Measurements from ENCODE around the gene MRNIP.

MRNIP gene

DNA sequence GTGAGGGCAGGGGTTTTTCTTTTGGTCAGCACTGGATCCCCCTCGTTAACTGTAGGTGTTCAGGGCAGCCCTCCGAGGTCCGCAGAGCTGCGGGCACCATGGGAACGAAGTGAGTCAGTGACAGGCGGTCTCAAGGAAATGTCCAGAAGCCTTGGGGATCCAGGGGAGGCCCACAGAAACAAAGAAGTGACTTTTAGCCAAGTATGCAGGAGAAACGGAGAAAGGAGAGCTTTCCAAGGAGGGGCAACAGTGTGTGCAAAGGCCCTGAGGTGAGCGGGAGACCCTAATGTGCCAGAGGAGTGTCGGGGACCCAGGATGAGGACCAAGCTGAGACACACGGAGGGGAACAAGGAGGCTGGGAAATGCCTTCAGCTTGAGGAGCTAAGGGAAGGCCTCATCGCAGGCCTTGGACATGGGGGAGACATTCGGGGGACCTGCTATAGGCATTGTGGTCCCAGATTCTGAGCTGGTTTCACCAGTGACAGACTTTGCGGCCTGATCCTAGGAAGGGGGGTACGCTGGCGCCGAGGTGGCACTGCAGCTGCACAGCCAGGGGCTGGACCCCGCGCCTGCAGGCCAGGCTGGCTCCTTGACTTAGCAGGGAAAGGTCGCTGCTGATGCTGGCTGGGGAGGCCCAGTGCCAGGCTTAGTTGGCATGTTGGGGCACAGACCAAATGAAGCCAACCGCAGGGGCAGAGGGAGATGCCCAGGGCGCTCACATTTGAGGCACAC is 61.6 kb downstream of the MRNIP start:
- TF ChIP-seq CSDC2 (CRISPR knock-in tag; IDR thresholded peaks at IDR 0.05) (no peak), ZFP30 (CRISPR knock-in tag; IDR thresholded peaks at IDR 0.05) (no peak), TOX (CRISPR knock-in tag; IDR thresholded peaks at IDR 0.05; ENCODE audit: borderline replicate concordance) (no peak), ZC3H10 (CRISPR knock-in tag; IDR thresholded peaks at IDR 0.05) (no peak), ZFP3 (CRISPR knock-in tag; IDR thresholded peaks at IDR 0.05) (no peak), GLIS3 (CRISPR knock-in tag; IDR thresholded peaks at IDR 0.05) (no peak)
- TF ChIP-seq, protein P1, sequence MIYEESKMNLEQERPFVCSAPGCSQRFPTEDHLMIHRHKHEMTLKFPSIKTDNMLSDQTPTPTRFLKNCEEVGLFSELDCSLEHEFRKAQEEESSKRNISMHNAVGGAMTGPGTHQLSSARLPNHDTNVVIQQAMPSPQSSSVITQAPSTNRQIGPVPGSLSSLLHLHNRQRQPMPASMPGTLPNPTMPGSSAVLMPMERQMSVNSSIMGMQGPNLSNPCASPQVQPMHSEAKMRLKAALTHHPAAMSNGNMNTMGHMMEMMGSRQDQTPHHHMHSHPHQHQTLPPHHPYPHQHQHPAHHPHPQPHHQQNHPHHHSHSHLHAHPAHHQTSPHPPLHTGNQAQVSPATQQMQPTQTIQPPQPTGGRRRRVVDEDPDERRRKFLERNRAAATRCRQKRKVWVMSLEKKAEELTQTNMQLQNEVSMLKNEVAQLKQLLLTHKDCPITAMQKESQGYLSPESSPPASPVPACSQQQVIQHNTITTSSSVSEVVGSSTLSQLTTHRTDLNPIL (CRISPR knock-in tag; IDR thresholded peaks at IDR 0.05; ENCODE audit: low read depth), result no peak
- TF ChIP-seq, protein P2, sequence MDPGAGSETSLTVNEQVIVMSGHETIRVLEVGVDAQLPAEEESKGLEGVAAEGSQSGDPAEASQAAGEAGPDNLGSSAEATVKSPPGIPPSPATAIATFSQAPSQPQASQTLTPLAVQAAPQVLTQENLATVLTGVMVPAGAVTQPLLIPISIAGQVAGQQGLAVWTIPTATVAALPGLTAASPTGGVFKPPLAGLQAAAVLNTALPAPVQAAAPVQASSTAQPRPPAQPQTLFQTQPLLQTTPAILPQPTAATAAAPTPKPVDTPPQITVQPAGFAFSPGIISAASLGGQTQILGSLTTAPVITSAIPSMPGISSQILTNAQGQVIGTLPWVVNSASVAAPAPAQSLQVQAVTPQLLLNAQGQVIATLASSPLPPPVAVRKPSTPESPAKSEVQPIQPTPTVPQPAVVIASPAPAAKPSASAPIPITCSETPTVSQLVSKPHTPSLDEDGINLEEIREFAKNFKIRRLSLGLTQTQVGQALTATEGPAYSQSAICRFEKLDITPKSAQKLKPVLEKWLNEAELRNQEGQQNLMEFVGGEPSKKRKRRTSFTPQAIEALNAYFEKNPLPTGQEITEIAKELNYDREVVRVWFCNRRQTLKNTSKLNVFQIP (CRISPR knock-in tag; IDR thresholded peaks at IDR 0.05; ENCODE audit: borderline replicate concordance, low read depth), result no peak
- ATAC-seq, result no peak

DNA sequence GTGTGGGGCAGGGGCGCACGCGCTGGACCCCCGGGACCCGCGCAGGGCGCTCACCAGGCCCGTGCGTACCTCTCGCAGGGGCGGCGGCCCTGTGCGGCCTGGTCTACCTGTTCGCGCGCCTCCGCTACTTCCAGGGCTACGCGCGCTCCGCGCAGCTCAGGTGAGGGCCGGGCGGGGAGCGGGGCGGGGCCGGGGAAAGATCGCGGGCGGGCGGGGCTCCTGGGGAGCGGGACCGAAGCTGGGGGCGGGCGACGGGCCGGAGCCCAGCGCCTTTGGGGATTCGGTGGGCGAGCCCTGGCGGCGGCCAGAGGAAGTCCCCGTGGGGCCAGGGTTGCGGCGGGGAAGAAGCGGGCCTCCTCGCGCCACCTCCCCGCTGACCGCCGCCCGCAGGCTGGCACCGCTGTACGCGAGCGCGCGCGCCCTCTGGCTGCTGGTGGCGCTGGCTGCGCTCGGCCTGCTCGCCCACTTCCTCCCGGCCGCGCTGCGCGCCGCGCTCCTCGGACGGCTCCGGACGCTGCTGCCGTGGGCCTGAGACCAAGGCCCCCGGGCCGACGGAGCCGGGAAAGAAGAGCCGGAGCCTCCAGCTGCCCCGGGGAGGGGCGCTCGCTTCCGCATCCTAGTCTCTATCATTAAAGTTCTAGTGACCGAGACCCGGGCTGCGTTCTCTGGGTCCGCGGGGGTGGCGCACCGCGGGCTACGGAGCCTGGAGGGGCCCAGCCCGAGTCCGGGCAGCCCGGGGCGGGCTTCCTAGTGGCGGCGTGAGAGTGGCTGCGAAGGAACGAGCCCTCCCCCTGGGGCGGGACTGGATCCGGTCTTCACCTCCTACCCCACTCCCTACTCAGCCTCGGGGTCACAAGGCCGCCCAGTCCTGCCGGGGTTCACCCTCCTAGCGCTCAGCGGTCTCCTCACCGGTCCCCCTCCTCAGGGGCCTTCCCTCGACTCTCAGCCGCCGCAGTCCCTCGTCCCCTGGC is 62.5 kb downstream of the MRNIP start:
- ATAC-seq, result peak; percentile 88

More for the DNA sequence above, 62.5 kb downstream of the MRNIP start:
- no peak for TF ChIP-seq OSR1 (CRISPR knock-in tag; IDR thresholded peaks at IDR 0.05)
- no peak for TF ChIP-seq ZNF8 (CRISPR knock-in tag; IDR thresholded peaks at IDR 0.05)
- no peak for TF ChIP-seq RARB (CRISPR knock-in tag; IDR thresholded peaks at IDR 0.05)
- TF ChIP-seq, protein P3, sequence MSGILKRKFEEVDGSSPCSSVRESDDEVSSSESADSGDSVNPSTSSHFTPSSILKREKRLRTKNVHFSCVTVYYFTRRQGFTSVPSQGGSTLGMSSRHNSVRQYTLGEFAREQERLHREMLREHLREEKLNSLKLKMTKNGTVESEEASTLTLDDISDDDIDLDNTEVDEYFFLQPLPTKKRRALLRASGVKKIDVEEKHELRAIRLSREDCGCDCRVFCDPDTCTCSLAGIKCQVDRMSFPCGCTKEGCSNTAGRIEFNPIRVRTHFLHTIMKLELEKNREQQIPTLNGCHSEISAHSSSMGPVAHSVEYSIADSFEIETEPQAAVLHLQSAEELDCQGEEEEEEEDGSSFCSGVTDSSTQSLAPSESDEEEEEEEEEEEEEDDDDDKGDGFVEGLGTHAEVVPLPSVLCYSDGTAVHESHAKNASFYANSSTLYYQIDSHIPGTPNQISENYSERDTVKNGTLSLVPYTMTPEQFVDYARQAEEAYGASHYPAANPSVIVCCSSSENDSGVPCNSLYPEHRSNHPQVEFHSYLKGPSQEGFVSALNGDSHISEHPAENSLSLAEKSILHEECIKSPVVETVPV (CRISPR knock-in tag; IDR thresholded peaks at IDR 0.05), result no peak
- no peak for TF ChIP-seq TCF4 (CRISPR knock-in tag; IDR thresholded peaks at IDR 0.05; ENCODE audit: borderline replicate concordance)
- TF ChIP-seq ZNF565 (CRISPR knock-in tag; conservative IDR thresholded peaks at IDR 0.05; ENCODE audit: low read depth), result no peak
- no peak for TF ChIP-seq SNAI2 (CRISPR knock-in tag; IDR thresholded peaks at IDR 0.05)
- TF ChIP-seq ZC3H10 (CRISPR knock-in tag; IDR thresholded peaks at IDR 0.05), result no peak
- TF ChIP-seq ZFP3 (CRISPR knock-in tag; IDR thresholded peaks at IDR 0.05), result no peak; the same call in 1 of the 2 replicates
- TF ChIP-seq, protein P4, sequence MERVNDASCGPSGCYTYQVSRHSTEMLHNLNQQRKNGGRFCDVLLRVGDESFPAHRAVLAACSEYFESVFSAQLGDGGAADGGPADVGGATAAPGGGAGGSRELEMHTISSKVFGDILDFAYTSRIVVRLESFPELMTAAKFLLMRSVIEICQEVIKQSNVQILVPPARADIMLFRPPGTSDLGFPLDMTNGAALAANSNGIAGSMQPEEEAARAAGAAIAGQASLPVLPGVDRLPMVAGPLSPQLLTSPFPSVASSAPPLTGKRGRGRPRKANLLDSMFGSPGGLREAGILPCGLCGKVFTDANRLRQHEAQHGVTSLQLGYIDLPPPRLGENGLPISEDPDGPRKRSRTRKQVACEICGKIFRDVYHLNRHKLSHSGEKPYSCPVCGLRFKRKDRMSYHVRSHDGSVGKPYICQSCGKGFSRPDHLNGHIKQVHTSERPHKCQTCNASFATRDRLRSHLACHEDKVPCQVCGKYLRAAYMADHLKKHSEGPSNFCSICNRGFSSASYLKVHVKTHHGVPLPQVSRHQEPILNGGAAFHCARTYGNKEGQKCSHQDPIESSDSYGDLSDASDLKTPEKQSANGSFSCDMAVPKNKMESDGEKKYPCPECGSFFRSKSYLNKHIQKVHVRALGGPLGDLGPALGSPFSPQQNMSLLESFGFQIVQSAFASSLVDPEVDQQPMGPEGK (CRISPR knock-in tag; IDR thresholded peaks at IDR 0.05; ENCODE audit: borderline replicate concordance), result 0 out of 2 replicates have a peak, but pooled peaks have one; percentile 38
- no peak for TF ChIP-seq ARNTL (CRISPR knock-in tag; IDR thresholded peaks at IDR 0.05; ENCODE audit: borderline replicate concordance, low read depth)
- TF ChIP-seq ISL1 (CRISPR knock-in tag; IDR thresholded peaks at IDR 0.05), result no peak
- 0 out of 2 replicates have a peak, but pooled peaks have one; percentile 68 for TF ChIP-seq GLIS3 (CRISPR knock-in tag; IDR thresholded peaks at IDR 0.05)
- TF ChIP-seq, protein P2 (CRISPR knock-in tag; IDR thresholded peaks at IDR 0.05; ENCODE audit: borderline replicate concordance, low read depth), result no peak
- no peak for TF ChIP-seq ZFP30 (CRISPR knock-in tag; IDR thresholded peaks at IDR 0.05)
- no peak for TF ChIP-seq TOX (CRISPR knock-in tag; IDR thresholded peaks at IDR 0.05; ENCODE audit: borderline replicate concordance)
- TF ChIP-seq BACH2 (CRISPR knock-in tag; IDR thresholded peaks at IDR 0.05; ENCODE audit: borderline replicate concordance), result no peak
